HEK293 (cell line): ENCODE data around the gene STK32A.

ENCODE experiments used
- CTCF ChIA-PET: fragments of 350-600 bp; formaldehyde crosslinking; extraction: SDS; loops from one replicate; lab custom pipeline; 2021; ENCODE audit warnings: antibody characterized with exemption; lab: Yijun Ruan, JAX
- POLR2A ChIA-PET: fragments of 300-600 bp; formaldehyde crosslinking; extraction: SDS; loops from one replicate; lab custom pipeline; 2020; ENCODE audit warnings: antibody characterized with exemption, inconsistent platforms; lab: Yijun Ruan, JAX
- H3K27ac ChIP-seq: fragments of 200-500 bp; sonication (Bioruptor generic); 2 replicates; pipeline ENCODE4 v1.5.1; 2014; ENCODE audit warnings: low read depth, low read length, control low read depth, inconsistent platforms; ENCODE audit errors: extremely low read depth
- H3K36me3 ChIP-seq, 2 experiments: fragments of 200-500 bp in 1 of 2; sonication (Bioruptor generic) in 1 of 2; 1 replicate in 1 of 2; 2 replicates in 1 of 2; pipeline ENCODE4 v1.5.1; 2014 to 2017; ENCODE audit warnings: inconsistent platforms in 2 of 2, low read length in 2 of 2; ENCODE audit not compliant: control insufficient read depth in 2 of 2, insufficient read depth in 1 of 2
- H3K4me1 ChIP-seq: fragments of 200-500 bp; sonication (Bioruptor generic); 2 replicates; pipeline ENCODE4 v1.5.1; 2014; ENCODE audit warnings: mild to moderate bottlenecking, low read length, inconsistent platforms; ENCODE audit not compliant: control insufficient read depth, insufficient read depth
- H3K4me3 ChIP-seq: 2 replicates; pipeline ENCODE4 v1.5.1; 2011; ENCODE audit warnings: low read depth, mild to moderate bottlenecking, control low read depth, low read length, moderate library complexity
- H3K9me3 ChIP-seq: fragments of 200-500 bp; sonication (Bioruptor generic); 2 replicates; pipeline ENCODE4 v1.5.1; 2014; ENCODE audit warnings: low read depth, low read length, inconsistent platforms; ENCODE audit not compliant: control insufficient read depth, insufficient read depth
- ATF2 ChIP-seq: fragments of 450-650 bp; formaldehyde crosslinking; IDR thresholded peaks from 2 replicates; pipeline ENCODE4 v1.5.1; 2016; ENCODE audit warnings: missing biosample characterization, missing genetic modification characterization, low read depth
- GLIS2 ChIP-seq: fragments of 450-650 bp; formaldehyde crosslinking; IDR thresholded peaks from 2 replicates; pipeline ENCODE4 v1.5.1; 2016; ENCODE audit warnings: missing biosample characterization, missing genetic modification characterization
- HOXC10 ChIP-seq: sonication (generic); formaldehyde crosslinking; IDR thresholded peaks from 2 replicates; pipeline ENCODE4 v1.8.1; 2023; ENCODE audit warnings: mild to moderate bottlenecking, missing genetic modification reagents
- KLF1 ChIP-seq: fragments of 450-650 bp; formaldehyde crosslinking; IDR thresholded peaks from 2 replicates; pipeline ENCODE4 v1.5.1; 2016; ENCODE audit warnings: missing biosample characterization, missing genetic modification characterization
- MEIS1 ChIP-seq: sonication (generic); formaldehyde crosslinking; IDR thresholded peaks from 2 replicates; pipeline ENCODE4 v1.8.1; 2022; ENCODE audit warnings: missing genetic modification reagents, mild to moderate bottlenecking, borderline replicate concordance
- OSR2 ChIP-seq: fragments of 450-650 bp; formaldehyde crosslinking; IDR thresholded peaks from 2 replicates; pipeline ENCODE4 v1.5.1; 2016; ENCODE audit warnings: missing biosample characterization, missing genetic modification characterization
- YY2 ChIP-seq: fragments of 450-650 bp; formaldehyde crosslinking; IDR thresholded peaks from 2 replicates; pipeline ENCODE4 v1.5.1; 2016; ENCODE audit warnings: missing biosample characterization, missing genetic modification characterization
- ZBTB49 ChIP-seq: fragments of 450-650 bp; formaldehyde crosslinking; IDR thresholded peaks from 2 replicates; pipeline ENCODE4 v1.5.1; 2016; ENCODE audit warnings: missing biosample characterization, missing genetic modification characterization, low read depth
- ZEB2 ChIP-seq: fragments of 450-650 bp; formaldehyde crosslinking; IDR thresholded peaks from 2 replicates; pipeline ENCODE4 v1.5.1; 2016; ENCODE audit warnings: missing biosample characterization, missing genetic modification characterization
- ZNF121 ChIP-seq: fragments of 450-650 bp; formaldehyde crosslinking; IDR thresholded peaks from 2 replicates; pipeline ENCODE4 v1.5.1; 2016; ENCODE audit warnings: missing biosample characterization, missing genetic modification characterization
- ZNF133 ChIP-seq: fragments of 450-650 bp; formaldehyde crosslinking; IDR thresholded peaks from 2 replicates; pipeline ENCODE4 v1.5.1; 2016; ENCODE audit warnings: missing biosample characterization, missing genetic modification characterization
- ZNF138 ChIP-seq: fragments of 450-650 bp; formaldehyde crosslinking; IDR thresholded peaks from 2 replicates; pipeline ENCODE4 v1.5.1; 2016; ENCODE audit warnings: missing biosample characterization, missing genetic modification characterization, borderline replicate concordance
- ZNF157 ChIP-seq: fragments of 450-650 bp; formaldehyde crosslinking; IDR thresholded peaks from 2 replicates; pipeline ENCODE4 v1.5.1; 2016; ENCODE audit warnings: missing biosample characterization, missing genetic modification characterization
- ZNF449 ChIP-seq: fragments of 450-650 bp; formaldehyde crosslinking; IDR thresholded peaks from 2 replicates; pipeline ENCODE4 v1.5.1; 2017; ENCODE audit warnings: missing biosample characterization, mild to moderate bottlenecking, missing genetic modification characterization, moderate library complexity
- ZNF571 ChIP-seq: fragments of 450-650 bp; formaldehyde crosslinking; IDR thresholded peaks from 2 replicates; pipeline ENCODE4 v1.5.0; 2017; ENCODE audit warnings: missing biosample characterization, missing genetic modification characterization
- ZNF585B ChIP-seq: fragments of 450-650 bp; formaldehyde crosslinking; IDR thresholded peaks from 2 replicates; pipeline ENCODE4 v1.5.1; 2016; ENCODE audit warnings: missing biosample characterization, missing genetic modification characterization
- ZNF621 ChIP-seq: fragments of 450-650 bp; formaldehyde crosslinking; IDR thresholded peaks from 2 replicates; pipeline ENCODE4 v1.5.1; 2017; ENCODE audit warnings: missing biosample characterization, missing genetic modification characterization
- ZNF624 ChIP-seq: fragments of 450-650 bp; formaldehyde crosslinking; IDR thresholded peaks from 2 replicates; pipeline ENCODE4 v1.5.1; 2017; ENCODE audit warnings: missing biosample characterization, missing genetic modification characterization
- ZNF626 ChIP-seq: fragments of 450-650 bp; sonication (Bioruptor Pico); formaldehyde crosslinking; IDR thresholded peaks from 2 replicates; pipeline ENCODE4 v1.5.1; 2018; ENCODE audit warnings: missing biosample characterization, missing genetic modification characterization, inconsistent platforms
- ZNF777 ChIP-seq: fragments of 450-650 bp; formaldehyde crosslinking; IDR thresholded peaks from 2 replicates; pipeline ENCODE4 v1.5.1; 2017; ENCODE audit warnings: missing biosample characterization, missing genetic modification characterization, borderline replicate concordance
- TF ChIP-seq, protein P1 (sequence below): fragments of 450-650 bp; formaldehyde crosslinking; IDR thresholded peaks from 2 replicates; pipeline ENCODE4 v1.5.1; 2016; ENCODE audit warnings: missing biosample characterization, missing genetic modification characterization

The STK32A gene

DNA sequence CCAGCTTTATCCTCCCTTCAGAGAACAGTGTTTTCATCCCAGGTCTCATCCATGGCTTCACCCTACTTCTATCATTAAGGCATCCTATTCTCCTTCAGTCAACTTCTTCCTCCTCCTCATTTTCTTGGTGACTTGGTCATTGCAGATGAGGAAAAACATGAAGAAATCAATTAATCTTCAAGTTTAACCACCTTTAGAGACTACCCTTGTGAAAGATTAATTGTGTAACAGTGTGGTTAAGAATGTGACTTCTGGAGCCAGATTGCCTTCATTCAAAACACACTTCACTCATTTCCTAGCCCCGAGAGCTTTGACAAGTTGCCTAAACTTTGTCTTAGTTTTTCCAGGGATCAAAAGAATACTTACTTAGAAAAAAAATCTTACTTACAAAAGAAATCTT is 110.0 kb downstream of the STK32A start (continued):
- no peak for TF ChIP-seq OSR2

- Histone ChIP-seq H3K4me1 (no peaks in the 10 kb centered on the region), H3K9me3 (no peaks in the 10 kb centered on the region), H3K36me3 (no peaks in the 10 kb centered on the region), H3K27ac (no peak overlapping the region), H3K4me3 (no peak overlapping the region)
- POLR2A ChIA-PET, result no interaction called here
- no peak for TF ChIP-seq KLF1
- TF ChIP-seq ZNF157 (tag by site-specific recombination), result no peak
- no peak for TF ChIP-seq ZBTB49 (tag by site-specific recombination)
- TF ChIP-seq ZNF138 (tag by site-specific recombination), result no peak
- TF ChIP-seq GLIS2 (tag by site-specific recombination), result no peak
- TF ChIP-seq ZEB2 (tag by site-specific recombination), result no peak
- TF ChIP-seq, protein P1, sequence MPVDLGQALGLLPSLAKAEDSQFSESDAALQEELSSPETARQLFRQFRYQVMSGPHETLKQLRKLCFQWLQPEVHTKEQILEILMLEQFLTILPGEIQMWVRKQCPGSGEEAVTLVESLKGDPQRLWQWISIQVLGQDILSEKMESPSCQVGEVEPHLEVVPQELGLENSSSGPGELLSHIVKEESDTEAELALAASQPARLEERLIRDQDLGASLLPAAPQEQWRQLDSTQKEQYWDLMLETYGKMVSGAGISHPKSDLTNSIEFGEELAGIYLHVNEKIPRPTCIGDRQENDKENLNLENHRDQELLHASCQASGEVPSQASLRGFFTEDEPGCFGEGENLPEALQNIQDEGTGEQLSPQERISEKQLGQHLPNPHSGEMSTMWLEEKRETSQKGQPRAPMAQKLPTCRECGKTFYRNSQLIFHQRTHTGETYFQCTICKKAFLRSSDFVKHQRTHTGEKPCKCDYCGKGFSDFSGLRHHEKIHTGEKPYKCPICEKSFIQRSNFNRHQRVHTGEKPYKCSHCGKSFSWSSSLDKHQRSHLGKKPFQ (tag by site-specific recombination), result no peak
- no peak for TF ChIP-seq ZNF449 (tag by site-specific recombination)
- TF ChIP-seq HOXC10 (CRISPR knock-in tag), result no peak
- TF ChIP-seq ATF2 (tag by site-specific recombination), result no peak
- no peak for TF ChIP-seq ZNF777 (tag by site-specific recombination)
- TF ChIP-seq ZNF133 (tag by site-specific recombination), result no peak
- TF ChIP-seq ZNF571 (tag by site-specific recombination), result no peak
- no peak for TF ChIP-seq MEIS1 (CRISPR knock-in tag)
- no peak for TF ChIP-seq ZNF585B (tag by site-specific recombination)
- TF ChIP-seq ZNF626 (tag by site-specific recombination), result no peak
- no peak for TF ChIP-seq ZNF621
- TF ChIP-seq ZNF624 (tag by site-specific recombination), result no peak
- TF ChIP-seq ZNF121 (tag by site-specific recombination), result no peak
- TF ChIP-seq YY2 (tag by site-specific recombination), result no peak
- CTCF ChIA-PET, result no interaction called here
These were observed 111.3 kb downstream of the STK32A start for GRCh38 chr5:147346006-147346561.
